ENCODE data around the gene ATOSB. TPM values are rescaled to one million over a fixed set of nuclear protein-coding genes. Genes with fewer than 3 reads are reported as not detected.

ATOSB gene
- total RNA-seq, 1 donor from 2014 or later, result 15.6 TPM

DNA sequence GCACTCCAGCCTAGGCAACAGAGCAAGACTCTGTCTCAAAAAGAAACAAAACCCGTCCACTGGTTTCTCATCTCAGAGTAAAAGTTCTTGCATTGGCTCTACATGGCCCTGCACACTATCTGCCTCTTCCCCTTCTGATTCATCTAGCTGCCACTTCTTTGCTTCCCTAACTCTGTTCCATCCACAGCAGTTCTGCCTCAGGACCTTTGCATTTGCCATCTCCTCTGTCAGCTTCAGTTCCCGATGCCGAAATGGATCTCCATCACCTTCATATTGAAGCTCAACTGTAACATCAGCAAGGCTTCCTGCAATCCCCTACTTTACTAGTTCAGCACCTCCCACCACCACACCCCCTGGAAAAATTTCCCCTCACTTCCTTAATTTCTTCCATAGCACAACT is 18.1 kb downstream of the ATOSB start:
- DNase-seq, result no peak
- intact Hi-C loops (cut with micrococcal nuclease), result no loop called here
- no peak for ATAC-seq

DNA sequence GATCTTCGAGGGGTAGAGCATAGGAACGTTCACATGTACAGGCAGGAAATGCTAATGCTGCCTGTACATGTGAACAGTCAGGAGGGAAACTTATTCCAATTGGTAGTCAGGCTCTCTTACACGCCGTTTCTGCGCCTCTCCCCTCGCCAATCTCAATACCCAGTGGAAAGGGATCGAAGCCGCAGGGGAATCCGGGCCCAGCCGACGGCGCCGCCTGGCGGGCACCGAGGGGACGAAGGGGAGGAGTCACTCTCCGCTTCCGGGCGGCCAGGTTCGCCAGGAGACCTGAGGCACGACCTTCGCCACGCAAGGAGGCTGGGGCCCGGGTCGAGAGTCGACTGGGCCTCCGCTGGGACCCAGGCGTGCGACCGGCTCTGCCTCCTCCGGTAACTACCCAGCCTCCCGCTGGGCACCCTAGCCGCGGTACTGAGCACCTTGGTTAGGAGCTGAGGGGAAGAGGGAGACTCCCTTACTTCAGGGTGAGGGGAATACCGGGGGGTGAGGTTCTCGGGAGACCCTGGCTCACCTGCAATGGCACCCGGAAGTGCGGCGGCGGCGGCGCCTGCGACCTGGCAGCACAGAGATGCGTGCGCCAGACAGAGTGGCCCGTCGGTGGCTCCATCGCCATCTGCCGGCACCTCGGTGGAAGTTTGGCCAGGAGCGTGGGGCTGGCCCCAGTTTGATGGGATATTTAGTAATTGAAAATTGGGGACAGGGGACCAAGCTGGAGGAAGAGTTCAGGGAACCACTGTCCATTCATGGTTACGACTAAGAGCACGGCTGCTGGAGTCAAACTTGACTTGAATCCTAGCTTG is 19.4 kb downstream of the ATOSB start, which contains the start of gene PIGO:
Gene PIGO, minus strand, starts transcription at position 557 of the 815 bp plus-strand sequence. CDS start 1,026 bp downstream, outside the sequence.
- ATAC-seq, result peak; percentile 94
- DNase-seq, result peak; percentile 94
- intact Hi-C loops (cut with micrococcal nuclease), result no loop called here

- ATAC-seq (no peak), DNase-seq (no peak)
- intact Hi-C loops (cut with micrococcal nuclease), result no loop called here
These were observed 24.1 kb downstream of the ATOSB start for GRCh38 chr9:35091536-35091935.

DNA sequence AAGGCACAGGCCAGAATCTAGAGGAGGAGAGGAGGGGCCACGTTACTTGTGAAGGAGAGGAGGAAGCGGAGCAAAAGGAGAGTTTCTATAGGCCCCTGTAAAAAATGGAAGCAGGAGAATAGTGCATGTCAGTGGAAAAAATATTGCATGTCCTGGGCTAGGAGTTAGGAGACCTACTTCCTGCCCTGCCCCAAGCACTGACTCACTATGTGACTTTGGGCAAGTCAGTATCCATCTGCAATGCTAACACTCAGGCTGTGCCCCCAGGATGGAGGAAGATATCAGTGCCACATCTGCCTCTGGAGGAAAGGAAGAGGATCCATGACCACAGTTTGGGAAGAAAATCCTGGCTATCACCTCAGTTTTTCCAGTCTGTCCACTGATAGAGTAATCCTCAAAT is 26.2 kb downstream of the ATOSB start:
- intact Hi-C loops (cut with micrococcal nuclease), result no loop called here
- no peak for ATAC-seq
- no peak for DNase-seq

DNA sequence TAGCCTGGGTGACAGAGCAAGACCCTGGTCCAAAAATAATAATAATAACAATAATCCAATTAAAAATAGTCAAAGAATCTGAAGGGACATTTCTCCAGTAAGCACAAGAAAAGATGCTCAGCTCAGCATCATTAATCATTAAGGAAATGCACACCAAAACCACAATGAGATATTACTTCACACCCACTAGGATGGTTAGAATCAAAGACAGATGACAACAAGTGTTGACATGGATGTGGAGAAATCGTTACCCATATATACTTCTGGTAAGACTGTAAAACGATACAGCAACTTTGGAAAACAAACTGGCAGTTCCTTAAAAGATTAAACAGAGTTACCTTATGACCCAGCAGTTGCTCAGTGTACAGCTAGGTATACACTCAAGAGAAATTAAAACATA is 30.6 kb downstream of the ATOSB start:
- no peak for ATAC-seq
- no peak for DNase-seq
- intact Hi-C loops (cut with micrococcal nuclease), result no loop called here

DNA sequence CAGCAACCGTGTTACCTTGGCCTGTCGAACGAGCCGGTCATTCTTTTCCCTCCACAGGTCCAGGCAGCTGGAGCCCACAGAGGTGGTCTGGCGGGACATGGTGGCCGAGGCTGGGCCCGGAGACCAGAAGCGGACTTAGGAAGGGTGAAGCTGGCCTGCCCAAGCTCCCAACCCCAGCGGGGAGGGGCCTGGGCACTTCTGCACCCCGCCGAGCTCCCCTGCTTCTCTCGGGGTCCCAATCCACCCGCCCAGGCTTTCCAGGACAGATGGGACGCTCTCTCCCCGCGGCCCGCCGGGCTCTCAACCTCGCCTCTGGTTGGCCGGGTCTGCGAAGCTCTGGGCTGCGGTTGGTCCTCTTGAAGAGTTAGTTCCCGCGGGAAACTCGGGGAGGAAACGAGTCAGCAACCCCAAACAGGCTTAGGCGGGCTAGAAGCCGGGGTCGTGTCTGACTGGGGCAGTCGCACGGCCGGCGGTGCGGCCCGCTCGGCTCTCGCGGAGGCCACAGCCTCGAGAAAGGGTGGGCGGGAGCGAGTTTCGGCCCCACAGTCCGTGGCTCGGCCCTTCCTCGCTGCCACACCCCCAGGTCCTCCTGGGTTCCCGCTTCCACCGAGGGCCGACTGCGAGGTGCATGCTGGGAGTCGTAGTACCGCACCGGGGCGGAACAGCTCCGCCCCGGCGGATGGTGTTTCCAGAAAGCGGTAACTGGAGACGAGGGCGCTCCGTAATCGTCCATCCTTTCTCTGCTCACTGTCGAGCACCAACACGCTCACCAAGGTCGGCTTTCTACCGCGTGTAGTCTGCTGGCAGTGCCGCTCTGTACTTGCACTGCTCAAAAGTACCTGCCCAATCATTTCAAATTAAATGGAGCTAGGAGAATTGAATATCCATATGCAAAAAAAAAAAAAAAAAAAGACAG is 36.0 kb downstream of the ATOSB start, which contains the start of gene FANCG:
Gene FANCG, minus strand, starts transcription at position 517 of the 916 bp plus-strand sequence. Its CDS starts 418 bp downstream, at position 99.
- ATAC-seq (peak; percentile 98), DNase-seq (peak; percentile 94)
- intact Hi-C loops (cut with micrococcal nuclease), result no loop called here

GRCh38 chr9:35079041-35079425 is 36.6 kb downstream of the ATOSB start:
- ATAC-seq (no peak), DNase-seq (no peak)
- intact Hi-C loops (cut with micrococcal nuclease), result no loop called here

DNA sequence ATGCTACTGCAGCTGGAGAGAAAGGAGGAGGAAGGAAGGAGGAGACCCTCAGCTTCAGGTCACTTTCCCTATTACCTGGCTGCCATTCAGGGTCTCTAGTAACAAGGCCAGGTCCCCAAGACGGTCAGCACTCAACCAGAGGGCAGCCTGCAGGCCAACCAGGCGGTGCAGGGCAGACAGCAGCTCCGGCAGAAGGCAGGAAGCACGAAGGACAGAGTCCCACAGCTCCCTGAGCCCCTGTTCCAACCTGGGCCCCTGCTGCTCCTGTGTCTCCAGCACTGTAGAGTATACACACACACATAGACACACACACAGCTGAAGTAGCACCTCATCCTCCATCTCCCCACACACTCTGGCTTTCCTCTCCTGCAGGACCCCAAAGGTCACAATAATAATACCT is 37.6 kb downstream of the ATOSB start:
- intact Hi-C loops (cut with micrococcal nuclease), result no loop called here
- DNase-seq (no peak), ATAC-seq (no peak)

DNA sequence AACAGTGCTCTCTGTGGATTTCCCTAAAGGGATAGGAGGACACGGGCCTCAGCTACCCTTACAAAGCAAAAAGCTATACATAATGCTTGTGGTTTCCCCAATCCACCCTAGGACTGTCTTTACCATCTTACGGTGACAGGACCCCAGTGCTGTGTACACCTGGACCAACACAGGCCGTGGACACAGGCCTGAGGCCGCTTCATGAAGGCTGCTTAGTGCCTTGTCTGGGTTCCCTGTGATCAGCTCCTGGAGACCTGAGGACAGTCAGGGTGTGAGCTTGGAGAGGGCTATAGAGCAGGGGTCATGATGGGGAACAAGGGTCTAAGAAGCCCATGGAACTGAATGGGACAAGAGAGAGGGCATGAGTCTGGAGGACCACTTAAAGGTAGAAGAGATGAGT is 38.8 kb downstream of the ATOSB start:
- ATAC-seq (no peak), DNase-seq (no peak)
- intact Hi-C loops (cut with micrococcal nuclease), result no loop called here

GRCh38 chr9:35075358-35075757 is 40.3 kb downstream of the ATOSB start:
- intact Hi-C loops (cut with micrococcal nuclease), result no loop called here
- no peak for ATAC-seq
- DNase-seq, result no peak

DNA sequence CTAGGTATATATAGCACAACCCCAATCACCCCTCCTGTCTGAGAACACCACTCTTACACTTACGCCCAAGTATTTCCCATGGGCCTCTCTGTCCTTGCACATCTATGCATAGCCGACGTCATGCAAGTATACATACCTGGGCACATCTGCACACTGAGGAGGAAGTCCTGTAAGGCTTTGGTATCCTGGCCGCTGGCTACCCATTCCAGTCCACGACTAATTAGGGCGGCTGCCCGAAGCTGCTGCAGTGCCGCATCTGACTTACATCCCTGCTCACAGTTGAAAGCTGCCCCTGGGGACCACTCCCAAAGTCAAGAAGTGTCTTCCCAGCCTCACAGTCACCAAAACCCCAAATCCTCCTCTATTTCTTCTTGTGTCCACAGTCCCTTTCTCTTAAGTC is 40.9 kb downstream of the ATOSB start:
- intact Hi-C loops (cut with micrococcal nuclease), result no loop called here
- DNase-seq, result no peak
- ATAC-seq, result no peak

GRCh38 chr9:35074141-35074540 is 41.5 kb downstream of the ATOSB start:
- no peak for DNase-seq
- intact Hi-C loops (cut with micrococcal nuclease), result no loop called here
- no peak for ATAC-seq

DNA sequence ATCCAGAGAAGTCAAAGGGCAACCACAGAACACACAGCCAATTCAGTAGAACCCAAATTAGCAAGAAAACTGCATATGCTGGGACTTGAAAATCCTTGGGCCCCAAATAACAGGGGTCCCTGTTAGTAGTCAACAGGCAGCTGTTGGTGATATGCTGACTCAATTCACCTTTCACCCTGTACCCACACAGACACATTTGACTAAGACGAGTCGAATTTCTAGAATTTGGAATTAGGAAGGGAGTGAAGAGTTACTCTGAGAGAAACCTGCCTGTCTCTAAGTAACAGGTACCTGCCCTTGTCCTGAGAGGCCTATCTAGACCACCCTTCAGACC is 42.4 kb downstream of the ATOSB start:
- no peak for DNase-seq
- no peak for ATAC-seq
- intact Hi-C loops (cut with micrococcal nuclease), result no loop called here

- DNase-seq, result peak; percentile 98
- intact Hi-C loops (cut with micrococcal nuclease), result no loop called here
- peak; percentile 92 for ATAC-seq
These were observed 43.0 kb downstream of the ATOSB start, which contains the start of gene VCP for GRCh38 chr9:35072461-35073278. Gene VCP, minus strand, starts transcription at chr9:35072625. Its CDS starts 272 bp downstream, at chr9:35072353.

GRCh38 chr9:35071814-35072460 is 43.7 kb downstream of the ATOSB start:
- peak; percentile 92 for DNase-seq
- intact Hi-C loops (cut with micrococcal nuclease), result no loop called here
- peak; percentile 83 for ATAC-seq

- DNase-seq (no peak), ATAC-seq (no peak)
- intact Hi-C loops (cut with micrococcal nuclease), result no loop called here
These were observed 44.5 kb downstream of the ATOSB start for GRCh38 chr9:35070823-35071813.

DNA sequence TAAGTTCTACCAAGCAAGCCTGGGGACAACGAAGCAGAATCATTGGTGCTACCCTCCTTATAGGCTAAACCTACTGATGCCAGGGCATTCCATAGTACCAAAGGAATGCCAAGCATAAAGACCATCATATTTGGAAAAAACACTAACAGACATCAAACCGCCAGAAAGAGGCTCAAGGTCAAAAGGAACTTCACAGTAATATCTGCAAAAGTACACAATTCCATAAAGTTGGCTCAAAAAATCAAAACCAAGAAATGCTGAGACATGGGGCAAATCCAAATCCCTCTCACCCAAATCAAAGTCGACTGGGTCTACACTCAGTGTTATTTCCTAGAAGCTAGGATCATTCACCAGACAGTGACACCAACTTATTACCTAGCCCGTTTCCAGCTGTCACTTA is 46.6 kb downstream of the ATOSB start:
- DNase-seq (no peak), ATAC-seq (no peak)
- intact Hi-C loops (cut with micrococcal nuclease), result no loop called here

- DNase-seq, result no peak
- intact Hi-C loops (cut with micrococcal nuclease), result no loop called here
- no peak for ATAC-seq
These were observed 48.6 kb downstream of the ATOSB start for GRCh38 chr9:35067056-35067455.

Measured in left ventricle myocardium superior (tissue), 1 donor.